SK-N-SH (cell line): ENCODE measurements around the gene BCL2L11. TPM values are rescaled to one million over a fixed set of nuclear protein-coding genes. Genes with fewer than 3 reads are reported as not detected.

ENCODE experiments used
- CTCF ChIA-PET: fragments of 300-600, 350-600 bp; formaldehyde crosslinking; extraction: SDS; loops from one replicate; lab custom pipeline; 2021; lab: Yijun Ruan, JAX
- POLR2A ChIA-PET: fragments of 350-600 bp; sonication (Branson Sonifier 250); formaldehyde crosslinking; extraction: SDS; loops from one replicate; lab custom pipeline; 2020; ENCODE audit warnings: antibody characterized with exemption, inconsistent platforms; lab: Yijun Ruan, JAX
- DNase-seq: peaks from one replicate; pipeline ENCODE4 v3.0.0; 2012
- H2AFZ ChIP-seq: fragments of 200-600 bp; sonication (generic); 2 replicates; pipeline ENCODE4 v1.8.1; 2016; ENCODE audit warnings: antibody characterized with exemption, mild to moderate bottlenecking, low read depth
- H3F3A ChIP-seq: fragments of 200-600 bp; sonication (generic); replicated peaks from 2 replicates; pipeline ENCODE3; 2016; ENCODE audit warnings: antibody characterized with exemption, mild to moderate bottlenecking; ENCODE audit not compliant: insufficient read depth
- H3K27ac ChIP-seq, 2 experiments: fragments of 200-500 bp in 1 of 2; fragments of 200-600 bp in 1 of 2; sonication (Bioruptor generic) in 1 of 2; sonication (generic), shearing (Covaris generic) in 1 of 2; 2 replicates each; pipeline versions ENCODE4 v1.5.1 to v1.6.1; 2014 to 2016; ENCODE audit warnings: low read depth in 2 of 2, inconsistent platforms in 1 of 2, low read length in 1 of 2, mild to moderate bottlenecking in 1 of 2, mixed read lengths in 1 of 2
- H3K27me3 ChIP-seq: fragments of 200-600 bp; sonication (generic), shearing (Covaris generic); 2 replicates; pipeline ENCODE4 v1.6.1; 2016; ENCODE audit warnings: mixed run types; ENCODE audit not compliant: insufficient read depth
- H3K36me3 ChIP-seq, 2 experiments: fragments of 200-500 bp in 1 of 2; fragments of 200-600 bp in 1 of 2; sonication (Bioruptor generic) in 1 of 2; sonication (generic) in 1 of 2; replicated peaks in 1 of 2; 2 replicates each; pipeline versions ENCODE3 to v1.5.1; 2014 to 2016; ENCODE audit warnings: low read length in 1 of 2, mild to moderate bottlenecking in 1 of 2; ENCODE audit not compliant: insufficient read depth in 2 of 2, control insufficient read depth in 1 of 2
- H3K4me1 ChIP-seq, 2 experiments: fragments of 200-500 bp in 1 of 2; fragments of 200-600 bp in 1 of 2; sonication (Bioruptor generic) in 1 of 2; sonication (generic), shearing (Covaris generic) in 1 of 2; 2 replicates each; pipeline versions ENCODE4 v1.5.1 to v1.6.1; 2014 to 2016; ENCODE audit warnings: low read depth in 1 of 2, low read length in 1 of 2, mixed run types in 1 of 2; ENCODE audit not compliant: insufficient read depth in 2 of 2, control insufficient read depth in 1 of 2
- H3K4me2 ChIP-seq: fragments of 200-600 bp; sonication (generic), shearing (Covaris generic); 2 replicates; pipeline ENCODE4 v1.6.1; 2017; ENCODE audit warnings: mixed run types
- H3K4me3 ChIP-seq, 2 experiments: fragments of 200-500 bp in 1 of 2; fragments of 200-600 bp in 1 of 2; sonication (Bioruptor generic) in 1 of 2; sonication (generic), shearing (Covaris generic) in 1 of 2; 2 replicates each; pipeline versions ENCODE4 v1.5.1 to v1.8.1; 2014 to 2016; ENCODE audit warnings: low read depth in 2 of 2, inconsistent platforms in 1 of 2, low read length in 1 of 2, mild to moderate bottlenecking in 1 of 2, mixed read lengths in 1 of 2, moderate library complexity in 1 of 2
- H3K79me2 ChIP-seq: fragments of 200-600 bp; sonication (generic); 2 replicates; pipeline ENCODE4 v1.8.1; 2017; ENCODE audit warnings: mild to moderate bottlenecking; ENCODE audit not compliant: insufficient read depth
- H3K9ac ChIP-seq: fragments of 200-600 bp; sonication (generic); 2 replicates; pipeline ENCODE4 v1.6.1; 2017; ENCODE audit warnings: mixed run types
- H3K9me2 ChIP-seq: fragments of 200-600 bp; sonication (generic); 2 replicates; pipeline ENCODE4 v1.6.1; 2017; ENCODE audit warnings: mixed run types
- H3K9me3 ChIP-seq: fragments of 200-600 bp; sonication (generic); 2 replicates; pipeline ENCODE4 v1.6.1; 2017; ENCODE audit warnings: mixed run types, mild to moderate bottlenecking, moderate library complexity
- H4K20me1 ChIP-seq: fragments of 200-600 bp; sonication (generic); 2 replicates; pipeline ENCODE4 v1.6.1; 2017; ENCODE audit warnings: mild to moderate bottlenecking, mixed run types; ENCODE audit not compliant: insufficient read depth
- ELF1 ChIP-seq: IDR thresholded peaks from 2 replicates; pipeline ENCODE4 v1.4.0; 2012
- EP300 ChIP-seq, 2 experiments: IDR thresholded peaks; 2 replicates each; pipeline versions ENCODE4 v1.4.0 to v1.6.1; 2012; ENCODE audit warnings: borderline replicate concordance in 1 of 2, low read depth in 1 of 2, low read length in 1 of 2
- EZH2phosphoT487 ChIP-seq: fragments of 200-600 bp; sonication (generic); IDR thresholded peaks from 2 replicates; pipeline ENCODE4 v1.6.1; 2017; ENCODE audit warnings: low read depth, mixed run types, mild to moderate bottlenecking, antibody characterized with exemption, moderate library complexity, borderline replicate concordance
- FOSL2 ChIP-seq: IDR thresholded peaks from 2 replicates; pipeline ENCODE4 v1.4.0; 2012; ENCODE audit warnings: low read depth, mild to moderate bottlenecking, moderate library complexity, borderline replicate concordance
- FOXM1 ChIP-seq: IDR thresholded peaks from 2 replicates; pipeline ENCODE4 v1.4.0; 2012; ENCODE audit warnings: low read depth, mild to moderate bottlenecking
- PBX3 ChIP-seq: IDR thresholded peaks from 2 replicates; pipeline ENCODE4; 2012
- RAD21 ChIP-seq: IDR thresholded peaks from 2 replicates; pipeline ENCODE4 v1.6.1; 2012; ENCODE audit warnings: mild to moderate bottlenecking, low read length
- RFX5 ChIP-seq: IDR thresholded peaks from 2 replicates; pipeline ENCODE4 v1.6.1; 2012; ENCODE audit warnings: mild to moderate bottlenecking, improper control_type of control experiment, low read length
- SIN3A ChIP-seq: IDR thresholded peaks from 2 replicates; pipeline ENCODE4 v1.6.1; 2012; ENCODE audit warnings: low read depth, mild to moderate bottlenecking, low read length, moderate library complexity, borderline replicate concordance
- TAF1 ChIP-seq: IDR thresholded peaks from 2 replicates; pipeline ENCODE4 v1.6.1; 2012; ENCODE audit warnings: low read depth, mild to moderate bottlenecking, low read length, moderate library complexity, borderline replicate concordance
- TEAD4 ChIP-seq: IDR thresholded peaks from 2 replicates; pipeline ENCODE4 v1.4.0; 2012; ENCODE audit warnings: mild to moderate bottlenecking, borderline replicate concordance; ENCODE audit not compliant: insufficient read depth
- USF1 ChIP-seq: IDR thresholded peaks from 2 replicates; pipeline ENCODE4 v1.4.0; 2012; ENCODE audit warnings: low read depth, borderline replicate concordance
- WGBS: methylation state at CpG from one replicate; pipeline ENCODE4 v1.1.6; 2017; ENCODE audit warnings: low lambda C conversion rate; 5-methylcytosine and 5-hydroxymethylcytosine counted together
- polyA plus RNA-seq, 3 experiments: library from polyadenylated mRNA; depleted of rRNA; stranded (reverse); fragments of >200 nt; gene quantifications; 2 replicates each; pipeline ENCODE4 v1.2.3, GENCODE V29; 2012
- TF ChIP-seq, protein P1 (sequence below): IDR thresholded peaks from 2 replicates; pipeline ENCODE4 v1.4.0; 2012; ENCODE audit warnings: low read depth
- TF ChIP-seq, protein P2 (sequence below): fragments of 200-600 bp; sonication (generic); IDR thresholded peaks from 2 replicates; pipeline ENCODE4 v1.6.1; 2017; ENCODE audit warnings: antibody characterized with exemption, mild to moderate bottlenecking, moderate library complexity

Gene BCL2L11
- polyA plus RNA-seq, 1 of the 3 experiments (the other 2 are of a cell fraction) = 3.3 TPM

- TF ChIP-seq, protein P1, sequence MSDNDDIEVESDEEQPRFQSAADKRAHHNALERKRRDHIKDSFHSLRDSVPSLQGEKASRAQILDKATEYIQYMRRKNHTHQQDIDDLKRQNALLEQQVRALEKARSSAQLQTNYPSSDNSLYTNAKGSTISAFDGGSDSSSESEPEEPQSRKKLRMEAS = no peak
- TF ChIP-seq TAF1 (no peak), FOSL2 (no peak), ELF1 (no peak), FOXM1 (no peak), PBX3 (no peak), TEAD4 (no peak), EZH2phosphoT487 (no peak), USF1 (no peak)
- TF ChIP-seq, protein P2, sequence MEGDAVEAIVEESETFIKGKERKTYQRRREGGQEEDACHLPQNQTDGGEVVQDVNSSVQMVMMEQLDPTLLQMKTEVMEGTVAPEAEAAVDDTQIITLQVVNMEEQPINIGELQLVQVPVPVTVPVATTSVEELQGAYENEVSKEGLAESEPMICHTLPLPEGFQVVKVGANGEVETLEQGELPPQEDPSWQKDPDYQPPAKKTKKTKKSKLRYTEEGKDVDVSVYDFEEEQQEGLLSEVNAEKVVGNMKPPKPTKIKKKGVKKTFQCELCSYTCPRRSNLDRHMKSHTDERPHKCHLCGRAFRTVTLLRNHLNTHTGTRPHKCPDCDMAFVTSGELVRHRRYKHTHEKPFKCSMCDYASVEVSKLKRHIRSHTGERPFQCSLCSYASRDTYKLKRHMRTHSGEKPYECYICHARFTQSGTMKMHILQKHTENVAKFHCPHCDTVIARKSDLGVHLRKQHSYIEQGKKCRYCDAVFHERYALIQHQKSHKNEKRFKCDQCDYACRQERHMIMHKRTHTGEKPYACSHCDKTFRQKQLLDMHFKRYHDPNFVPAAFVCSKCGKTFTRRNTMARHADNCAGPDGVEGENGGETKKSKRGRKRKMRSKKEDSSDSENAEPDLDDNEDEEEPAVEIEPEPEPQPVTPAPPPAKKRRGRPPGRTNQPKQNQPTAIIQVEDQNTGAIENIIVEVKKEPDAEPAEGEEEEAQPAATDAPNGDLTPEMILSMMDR = no peak
- ChIA-PET POLR2A (no interaction called here), CTCF (no interaction called here)
- Histone ChIP-seq H3K9ac (no peak overlapping the region), H2AFZ (no peak overlapping the region), H4K20me1 (peaks cover 6% of the 10 kb centered on the region; the same call in 1 of the 2 replicates), H3K4me1 (peaks cover 24 to 48% of the 10 kb centered on the region in 2 experiments), H3K27ac (no peak overlapping the region; a peak in 1 of 4 replicates), H3K9me3 (no peaks in the 10 kb centered on the region), H3K9me2 (no peaks in the 10 kb centered on the region), H3K4me3 (no peak overlapping the region), H3K4me2 (no peak overlapping the region), H3K27me3 (no peaks in the 10 kb centered on the region), H3K79me2 (no peaks in the 10 kb centered on the region), H3K36me3 (peaks cover 4 to 34% of the 10 kb centered on the region in 2 experiments), H3F3A (peaks cover 4% of the 10 kb centered on the region)
- DNase-seq = no peak
- 91% methylated on average over 5 of the region's 5 CpGs for WGBS
Measured at GRCh38 chr2:111157071-111157661, 36.5 kb downstream of the BCL2L11 start.

DNA sequence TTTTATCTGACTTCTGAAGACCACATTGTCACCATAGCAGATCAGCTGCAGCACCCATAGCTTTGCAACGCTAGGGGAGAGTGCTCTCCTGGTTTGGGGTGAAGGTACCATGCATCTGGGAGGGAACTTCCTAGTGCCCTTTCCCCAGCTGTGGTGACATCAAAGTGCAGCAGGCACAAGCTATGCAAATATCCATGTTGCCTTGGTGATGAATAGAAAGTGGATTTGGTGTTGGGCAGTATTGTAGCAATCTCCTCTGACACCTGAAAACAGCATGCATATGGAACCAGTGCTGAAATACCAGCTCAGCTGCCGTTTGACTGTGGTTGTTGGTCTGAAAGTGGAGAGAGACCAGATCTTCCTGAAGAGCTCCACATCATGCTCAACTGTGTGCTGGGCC, 37.1 kb downstream of the BCL2L11 start:
- 87% methylated on average over 2 of the region's 2 CpGs for WGBS
- H3K9ac ChIP-seq = no peak overlapping the region
- POLR2A ChIA-PET = no interaction called here
- H3K9me2 ChIP-seq = no peaks in the 10 kb centered on the region
- no peak for TF ChIP-seq RAD21
- no peak for TF ChIP-seq FOXM1
- TF ChIP-seq EP300 (IDR thresholded peaks at IDR 0.05; ENCODE audit: borderline replicate concordance in 1 of 2, low read depth in 1 of 2, low read length in 1 of 2) = no peak
- no peak for TF ChIP-seq SIN3A
- TF ChIP-seq RFX5 = no peak
- TF ChIP-seq TAF1 = no peak
- H2AFZ ChIP-seq = no peak overlapping the region
- H3K9me3 ChIP-seq = no peaks in the 10 kb centered on the region
- no peaks in the 10 kb centered on the region for H3K27me3 ChIP-seq
- peaks cover 24 to 52% of the 10 kb centered on the region in 2 experiments for H3K4me1 ChIP-seq
- H3F3A ChIP-seq = peaks cover 4% of the 10 kb centered on the region
- DNase-seq = no peak
- no peak overlapping the region for H3K27ac ChIP-seq
- H3K79me2 ChIP-seq = no peaks in the 10 kb centered on the region
- CTCF ChIA-PET = no interaction called here
- H3K4me2 ChIP-seq = no peak overlapping the region
- H4K20me1 ChIP-seq = peaks cover 6% of the 10 kb centered on the region; the same call in 1 of the 2 replicates
- H3K4me3 ChIP-seq = no peak overlapping the region
- H3K36me3 ChIP-seq = peaks cover 4 to 32% of the 10 kb centered on the region in 2 experiments
